GM12891 (cell line): ENCODE results near the gene SYVN1.

Experiments used
- DNase-seq: peaks from one replicate; pipeline ENCODE4 v3.0.0; 2011; ENCODE audit warnings: low spot score; ENCODE audit not compliant: insufficient read length
- FAIRE-seq: peaks from 2 replicates; lab custom pipeline; 2011; peaks lifted over from hg19 to GRCh38; lab: Jason Lieb, UNC
- PAX5 ChIP-seq: IDR thresholded peaks from 2 replicates; pipeline ENCODE4 v1.6.1; 2011; ENCODE audit warnings: low read length, moderate library complexity, mild to moderate bottlenecking; ENCODE audit not compliant: insufficient read depth, severe bottlenecking
- POLR2A ChIP-seq: IDR thresholded peaks from 2 replicates; pipeline ENCODE4 v1.6.1; 2011; ENCODE audit warnings: low read depth, low read length, control low read depth
- POLR2AphosphoS5 ChIP-seq: IDR thresholded peaks from 2 replicates; pipeline ENCODE4 v1.6.1; 2011; ENCODE audit warnings: low read depth, low read length, control low read depth
- POU2F2 ChIP-seq: IDR thresholded peaks from 2 replicates; pipeline ENCODE4 v1.6.1; 2011; ENCODE audit warnings: low read depth, mild to moderate bottlenecking, control low read depth, low read length, moderate library complexity
- SPI1 ChIP-seq: IDR thresholded peaks from 2 replicates; pipeline ENCODE4 v1.6.1; 2011; ENCODE audit warnings: low read depth, low read length, control low read depth
- TAF1 ChIP-seq: IDR thresholded peaks from 2 replicates; pipeline ENCODE4 v1.6.1; 2011; ENCODE audit warnings: low read depth, low read length, control low read depth

SYVN1 gene

DNA sequence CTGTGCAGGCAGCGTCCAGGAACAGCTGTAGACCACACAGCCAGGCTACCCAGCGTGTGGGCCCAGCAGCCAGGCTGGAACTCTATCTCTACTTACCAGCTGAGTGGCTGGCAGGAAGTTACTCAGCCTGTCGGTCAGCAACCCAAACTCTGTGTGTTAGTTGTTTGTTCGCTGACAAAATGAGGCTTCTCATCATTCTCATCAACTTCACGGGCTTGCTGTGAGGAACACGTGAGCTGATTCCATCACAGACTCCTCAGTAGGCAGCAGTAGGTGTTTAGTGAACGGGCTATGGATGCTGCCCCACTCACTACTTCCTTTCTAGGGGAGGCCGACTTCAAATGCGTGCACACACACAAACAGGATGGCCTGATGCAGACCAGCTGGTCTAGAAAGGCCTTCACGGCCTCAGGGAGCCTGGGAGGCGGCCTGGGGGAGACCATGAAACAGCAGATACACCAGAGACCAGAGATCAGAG, 34.9 kb upstream of the SYVN1 start:
- DNase-seq, result no peak
- TF ChIP-seq POLR2AphosphoS5 (peak; percentile 36; the same call in 1 of the 2 replicates), TAF1 (peak; percentile 67), POLR2A (peak; percentile 31; the same call in 1 of the 2 replicates), PAX5 (no peak), SPI1 (no peak), POU2F2 (no peak)
- FAIRE-seq, result peak; percentile 72

- TF ChIP-seq TAF1 (no peak), SPI1 (no peak), POLR2AphosphoS5 (no peak), POU2F2 (no peak), PAX5 (no peak), POLR2A (no peak)
- DNase-seq, result no peak
- no peak for FAIRE-seq
Observed at GRCh38 chr11:65167656-65168055, 33.3 kb upstream of the SYVN1 start.

DNA sequence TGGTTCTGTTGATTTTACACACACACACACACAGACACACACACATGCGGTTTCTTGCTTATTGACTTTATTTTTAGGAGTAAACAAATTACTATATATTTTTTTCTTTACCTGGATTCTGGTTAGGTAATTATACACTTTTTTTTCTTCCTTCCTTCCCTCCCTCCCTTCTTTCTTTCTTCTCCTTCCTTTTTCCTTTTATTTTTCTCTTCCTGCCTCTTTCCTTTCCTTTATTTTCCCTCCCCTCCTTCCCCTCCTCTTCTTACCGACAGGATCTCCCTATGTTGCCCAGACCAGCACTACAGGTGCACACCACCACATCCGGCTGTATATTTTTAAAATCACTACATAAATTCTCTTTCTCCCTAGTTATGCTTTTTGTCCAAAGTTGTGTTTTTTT, 32.6 kb upstream of the SYVN1 start:
- FAIRE-seq, result no peak
- TF ChIP-seq SPI1, result no peak
- TF ChIP-seq POU2F2, result no peak
- TF ChIP-seq POLR2A, result no peak
- no peak for TF ChIP-seq POLR2AphosphoS5
- TF ChIP-seq PAX5, result no peak
- no peak for TF ChIP-seq TAF1
- DNase-seq, result no peak

- FAIRE-seq, result no peak
- DNase-seq, result no peak
- no peak for TF ChIP-seq PAX5
- no peak for TF ChIP-seq POLR2AphosphoS5
- TF ChIP-seq SPI1, result no peak
- no peak for TF ChIP-seq POU2F2
- TF ChIP-seq TAF1, result no peak
- no peak for TF ChIP-seq POLR2A
Observed at GRCh38 chr11:65165410-65166317, 31.3 kb upstream of the SYVN1 start.

GRCh38 chr11:65163684-65164083, 29.4 kb upstream of the SYVN1 start:
- no peak for FAIRE-seq
- TF ChIP-seq POLR2AphosphoS5 (no peak), TAF1 (no peak), SPI1 (no peak), POU2F2 (no peak)
- no peak for DNase-seq

DNA sequence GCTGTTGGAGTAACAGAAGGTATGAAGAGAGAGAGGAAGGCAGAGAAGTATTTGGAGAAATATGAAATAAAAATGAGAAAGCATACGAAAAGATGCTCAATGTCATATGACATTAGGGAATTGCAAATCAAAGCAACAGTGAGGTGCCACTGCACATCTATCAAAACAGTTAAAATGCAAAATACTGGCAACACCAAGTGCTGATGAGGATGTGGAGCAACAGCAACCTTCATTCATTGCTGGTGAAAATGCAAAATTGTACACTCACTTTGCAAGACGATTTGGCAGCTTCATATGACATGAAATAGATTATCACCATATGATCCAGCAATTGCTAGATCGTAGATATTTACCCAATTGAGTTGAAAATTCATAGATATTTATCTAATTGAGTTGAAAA, 26.3 kb upstream of the SYVN1 start:
- FAIRE-seq, result peak; percentile 31
- TF ChIP-seq PAX5, result no peak
- DNase-seq, result no peak

- FAIRE-seq (peak; percentile 89), DNase-seq (no peak)
- TF ChIP-seq SPI1 (no peak), POU2F2 (peak; percentile 88), POLR2A (no peak), TAF1 (no peak)
Observed at GRCh38 chr11:65159012-65159411, 24.7 kb upstream of the SYVN1 start.

- no peak for TF ChIP-seq POLR2A
- TF ChIP-seq POU2F2, result no peak
- FAIRE-seq (no peak), DNase-seq (no peak)
Observed at GRCh38 chr11:65157336-65157735, 23.0 kb upstream of the SYVN1 start.

DNA sequence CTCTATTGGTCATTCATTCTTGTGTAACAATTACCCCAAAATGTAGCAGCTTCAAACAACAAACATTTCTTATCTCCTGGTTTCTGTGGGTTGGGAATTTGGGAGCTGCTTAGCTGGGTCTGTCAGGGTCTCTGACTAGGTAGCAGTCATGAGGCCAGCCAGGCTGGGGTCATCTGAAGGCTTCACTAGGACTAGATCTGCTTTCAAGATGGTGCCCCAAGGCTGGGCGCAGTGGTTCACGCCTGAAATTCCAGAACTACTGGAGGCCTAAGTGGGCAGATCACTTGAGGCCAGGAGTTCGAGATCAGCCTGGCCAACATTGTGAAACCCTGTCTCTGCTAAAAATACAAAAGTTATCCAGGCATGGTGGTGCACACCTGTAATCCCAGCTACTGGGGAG, 22.6 kb upstream of the SYVN1 start:
- FAIRE-seq (no peak), DNase-seq (no peak)
- TF ChIP-seq POU2F2 (no peak), POLR2A (no peak), TAF1 (no peak), POLR2AphosphoS5 (no peak), PAX5 (no peak), SPI1 (no peak)

DNA sequence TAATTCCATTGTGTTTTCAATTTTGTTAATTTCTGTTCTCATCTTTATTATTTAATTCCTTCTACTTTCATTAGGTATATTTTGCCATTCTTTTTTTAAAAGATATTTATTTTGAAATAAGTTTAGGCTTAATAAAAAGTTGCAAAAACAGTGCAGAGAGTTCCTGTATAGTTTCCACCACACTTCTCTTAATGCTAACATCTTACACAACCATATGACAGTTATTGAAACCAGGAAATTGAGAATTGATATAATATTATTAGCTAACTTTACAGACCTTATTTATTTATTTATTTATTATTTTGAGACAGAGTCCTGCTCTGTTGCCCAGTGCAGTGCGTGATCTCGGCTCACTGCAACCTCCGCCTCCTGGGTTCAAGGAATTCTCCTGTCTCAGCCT, 21.9 kb upstream of the SYVN1 start:
- no peak for FAIRE-seq
- TF ChIP-seq TAF1 (no peak), POLR2AphosphoS5 (no peak), POU2F2 (no peak), POLR2A (no peak), PAX5 (no peak), SPI1 (no peak)
- DNase-seq, result no peak

- TF ChIP-seq POU2F2 (no peak), POLR2A (no peak), SPI1 (peak; percentile 39; the same call in 1 of the 2 replicates)
- FAIRE-seq (peak; percentile 41), DNase-seq (no peak)
Observed at GRCh38 chr11:65152122-65152521, 17.8 kb upstream of the SYVN1 start.
